HG02852 (cell line): ENCODE measurements around the gene HP1BP3.

Source experiments
- ATAC-seq: cut with Tn5 transposase; IDR thresholded peaks from one replicate; pipeline ENCODE4 v1.9.1; 2021; ENCODE audit warnings: mild to moderate bottlenecking, moderate library complexity; ENCODE audit not compliant: unreplicated experiment

The HP1BP3 gene

DNA sequence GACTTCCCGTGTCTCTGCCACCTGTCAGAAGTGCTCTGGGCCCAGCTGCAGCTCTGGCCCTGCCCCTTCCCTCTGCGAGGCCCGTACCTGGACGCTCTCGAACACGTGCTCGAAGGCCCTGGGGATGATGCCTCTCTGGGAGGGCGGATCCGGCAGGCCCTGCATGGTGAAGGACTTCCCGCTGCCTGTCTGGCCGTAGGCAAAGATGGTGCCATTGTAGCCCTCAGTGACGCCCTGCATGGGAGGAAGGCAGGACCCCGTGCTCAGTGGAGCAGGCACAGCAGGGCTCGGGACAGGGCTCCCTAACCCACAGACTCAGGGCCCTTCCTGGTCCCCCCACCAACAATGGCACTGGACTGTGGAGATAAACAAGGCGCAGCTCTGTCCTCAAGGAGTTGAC is 71.7 kb downstream of the HP1BP3 start:
- ATAC-seq: no peak

- ATAC-seq: no peak
These were observed 73.7 kb downstream of the HP1BP3 start for GRCh38 chr1:20713440-20713839.

DNA sequence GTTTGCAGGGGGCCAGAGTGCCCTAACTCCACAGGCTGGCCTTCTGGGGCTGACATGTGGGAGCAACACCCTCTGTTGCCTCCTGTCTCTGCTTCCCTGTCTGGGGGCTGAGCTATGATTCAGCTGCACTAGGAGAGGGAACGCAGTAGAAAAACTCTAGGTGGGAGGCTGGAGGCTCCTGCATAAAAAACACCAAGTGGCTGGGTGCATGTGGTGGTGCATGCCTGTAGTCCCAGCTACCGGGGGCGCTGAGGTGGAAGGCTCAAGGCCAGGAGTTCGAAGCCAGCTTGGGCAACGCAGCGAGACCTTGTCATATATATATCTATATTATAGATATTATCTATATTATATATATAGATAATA is 74.9 kb downstream of the HP1BP3 start:
- no peak for ATAC-seq

GRCh38 chr1:20711285-20712214 is 75.6 kb downstream of the HP1BP3 start:
- no peak for ATAC-seq

DNA sequence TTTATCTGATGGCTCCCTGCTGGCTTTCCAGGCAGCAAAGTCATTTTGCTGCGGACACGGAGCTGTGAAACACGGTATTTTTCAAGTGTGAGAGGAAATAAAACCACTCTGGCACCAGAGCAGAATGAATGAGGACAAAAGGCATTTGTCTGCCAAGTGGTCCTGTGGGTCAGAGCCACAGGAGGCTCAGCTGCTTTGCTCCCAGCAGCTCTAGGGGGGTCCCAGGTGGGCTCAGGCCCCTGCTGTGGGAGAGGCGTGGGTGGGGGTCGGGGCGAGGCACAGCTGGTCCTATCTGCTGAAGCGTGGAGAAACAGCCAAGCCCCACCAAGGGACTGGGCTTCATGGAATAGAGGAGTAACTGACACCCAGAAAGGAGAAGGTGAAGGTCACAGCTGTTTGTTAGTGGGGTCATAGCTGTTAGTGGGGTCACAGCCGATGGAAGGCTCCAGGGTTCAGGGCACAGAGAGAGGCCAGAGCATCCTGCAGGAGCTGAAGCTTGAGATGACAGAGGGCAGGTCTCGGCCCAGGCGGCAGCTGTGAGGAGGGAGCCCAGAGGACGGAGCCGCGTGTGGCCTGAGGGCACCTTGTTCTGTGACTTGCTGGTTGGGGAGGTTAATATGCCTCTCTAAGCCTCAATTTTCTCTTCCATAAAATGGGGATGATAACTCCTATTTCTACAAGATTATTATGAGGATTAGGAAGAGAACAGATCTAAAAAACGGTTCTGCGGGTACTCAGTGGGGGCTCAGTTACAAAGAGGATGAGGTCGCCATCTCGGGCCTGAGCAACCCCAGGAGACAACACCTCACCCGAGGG is 76.4 kb downstream of the HP1BP3 start:
- no peak for ATAC-seq

DNA sequence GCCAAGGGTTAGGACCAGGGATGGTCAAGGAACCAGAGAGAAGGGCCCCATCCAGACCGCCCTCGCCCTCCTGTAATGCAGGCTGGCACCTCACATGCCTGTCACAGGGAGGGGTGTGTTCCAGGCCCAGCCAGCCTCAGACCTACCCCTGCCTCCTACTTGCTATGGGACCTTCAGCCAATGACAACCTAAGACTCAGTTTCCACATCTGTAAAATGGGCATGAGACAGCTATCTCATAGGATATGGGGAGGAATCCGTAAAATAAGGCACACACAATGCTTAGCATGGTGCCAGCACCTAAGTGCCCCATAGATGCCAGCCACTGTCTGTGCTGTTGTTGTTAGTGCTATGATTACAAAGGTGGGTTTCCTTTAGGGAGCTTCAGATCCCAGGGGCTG is 77.2 kb downstream of the HP1BP3 start:
- no peak for ATAC-seq

- no peak for ATAC-seq
These were observed 78.2 kb downstream of the HP1BP3 start for GRCh38 chr1:20708891-20709290.

GRCh38 chr1:20708057-20708456 is 79.0 kb downstream of the HP1BP3 start:
- no peak for ATAC-seq

GRCh38 chr1:20706841-20707240 is 80.3 kb downstream of the HP1BP3 start:
- no peak for ATAC-seq

DNA sequence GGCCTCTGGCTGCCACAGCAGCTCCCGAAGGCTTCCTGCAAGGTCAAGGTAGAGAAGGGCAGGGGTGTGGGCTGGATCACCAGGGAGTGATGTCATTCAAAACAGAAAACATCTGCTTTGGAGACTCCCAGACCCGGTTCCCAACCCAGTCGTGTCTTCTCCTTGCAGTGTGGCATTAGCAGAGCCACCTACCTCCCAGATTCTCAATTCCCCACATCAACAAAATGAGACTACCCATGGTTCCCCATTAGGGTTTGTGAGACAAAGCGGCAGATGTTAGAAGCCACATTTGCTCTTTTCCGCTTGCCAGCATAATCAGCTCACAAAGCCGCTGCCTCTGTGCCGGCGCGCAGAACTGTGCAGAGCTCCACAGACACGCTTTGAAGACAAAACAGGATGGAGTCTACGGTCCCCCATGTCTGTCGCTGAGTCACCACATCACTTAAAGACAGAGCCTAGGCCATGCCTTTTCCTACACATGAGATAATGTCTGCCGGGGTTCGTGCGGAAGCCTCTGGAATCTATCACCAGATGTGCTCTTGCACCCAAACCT is 81.8 kb downstream of the HP1BP3 start:
- ATAC-seq: no peak

DNA sequence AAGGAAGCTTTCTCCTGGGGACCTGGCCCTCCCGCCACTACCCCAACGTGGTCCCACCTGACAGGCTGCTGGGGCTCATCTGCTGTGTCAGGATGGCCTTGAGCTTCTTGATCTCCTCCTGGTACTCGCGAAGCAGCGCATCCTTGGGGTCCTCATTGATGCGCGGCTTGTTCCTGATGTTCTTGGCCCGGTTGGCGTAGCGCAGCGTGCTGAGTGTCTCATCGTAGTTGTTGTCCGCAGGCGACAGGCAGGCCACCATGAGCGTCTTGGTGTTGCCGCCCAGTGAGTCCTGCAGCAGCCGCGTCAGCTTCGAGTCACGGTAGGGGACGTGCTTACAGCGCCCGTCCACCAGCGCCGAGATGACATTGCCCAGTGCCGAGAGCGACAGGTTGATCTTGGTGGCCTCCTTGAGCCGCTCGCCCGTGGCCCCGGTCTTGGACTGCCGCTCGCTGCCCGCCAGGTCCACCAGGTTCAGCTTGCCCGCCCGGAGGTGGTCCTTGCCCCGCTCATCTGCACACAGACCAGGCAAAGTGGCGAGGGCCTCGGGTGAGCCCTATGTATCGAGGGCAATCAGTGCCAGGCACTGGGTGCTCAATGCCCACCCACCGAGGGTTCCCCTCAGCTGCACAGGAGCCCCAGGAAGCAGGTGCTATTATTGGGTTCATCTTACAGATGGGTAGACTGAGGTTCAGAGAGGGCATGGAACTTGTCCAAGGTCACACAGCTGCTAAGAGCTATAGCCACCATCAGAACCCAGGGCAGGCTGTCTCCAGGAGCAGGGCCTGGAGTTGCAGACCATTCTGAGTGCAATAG is 82.5 kb downstream of the HP1BP3 start:
- no peak for ATAC-seq

GRCh38 chr1:20703124-20703756 is 83.9 kb downstream of the HP1BP3 start:
- ATAC-seq: no peak

- no peak for ATAC-seq
These were observed 84.7 kb downstream of the HP1BP3 start for GRCh38 chr1:20702416-20702815.

DNA sequence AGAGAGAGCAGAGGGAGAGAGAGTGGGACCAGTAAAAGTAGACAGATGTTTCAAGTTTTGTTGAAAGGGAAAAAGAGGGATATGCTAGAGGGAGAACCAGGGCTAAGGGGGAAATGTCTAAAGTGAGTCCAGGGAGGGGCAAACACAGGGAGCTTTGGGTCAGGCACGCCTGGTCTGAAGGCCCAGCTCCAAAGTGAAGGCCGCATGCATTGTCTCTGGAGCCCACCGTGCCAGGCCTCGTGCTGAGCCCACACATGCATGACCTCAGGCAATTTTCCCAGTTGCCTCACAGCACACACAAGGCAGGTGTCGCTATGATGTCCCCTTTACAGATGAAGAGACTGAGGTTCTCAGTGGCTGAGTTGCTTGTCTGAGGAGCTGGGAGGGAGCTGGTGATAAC is 85.3 kb downstream of the HP1BP3 start:
- no peak for ATAC-seq

DNA sequence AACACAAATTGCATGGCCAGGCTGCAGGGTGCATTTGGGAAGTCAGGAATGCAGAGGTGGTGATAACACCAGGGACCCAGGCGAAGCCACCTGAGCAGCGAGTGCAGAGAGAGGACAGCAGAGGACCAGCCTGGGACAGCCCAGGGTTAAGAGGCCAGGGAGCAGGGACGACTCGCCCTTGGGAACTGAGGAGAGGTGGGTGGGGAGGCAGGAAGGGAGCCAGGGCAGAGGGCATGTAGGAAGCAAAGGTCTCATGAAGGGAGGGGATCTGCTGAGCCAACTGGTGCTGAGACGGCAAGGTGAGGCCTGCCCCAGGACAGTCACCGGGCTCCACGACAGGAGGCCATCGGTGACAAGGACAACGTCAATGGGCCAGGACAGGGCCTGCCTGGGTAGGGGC is 85.7 kb downstream of the HP1BP3 start:
- no peak for ATAC-seq

GRCh38 chr1:20700636-20701215 is 86.4 kb downstream of the HP1BP3 start:
- no peak for ATAC-seq

DNA sequence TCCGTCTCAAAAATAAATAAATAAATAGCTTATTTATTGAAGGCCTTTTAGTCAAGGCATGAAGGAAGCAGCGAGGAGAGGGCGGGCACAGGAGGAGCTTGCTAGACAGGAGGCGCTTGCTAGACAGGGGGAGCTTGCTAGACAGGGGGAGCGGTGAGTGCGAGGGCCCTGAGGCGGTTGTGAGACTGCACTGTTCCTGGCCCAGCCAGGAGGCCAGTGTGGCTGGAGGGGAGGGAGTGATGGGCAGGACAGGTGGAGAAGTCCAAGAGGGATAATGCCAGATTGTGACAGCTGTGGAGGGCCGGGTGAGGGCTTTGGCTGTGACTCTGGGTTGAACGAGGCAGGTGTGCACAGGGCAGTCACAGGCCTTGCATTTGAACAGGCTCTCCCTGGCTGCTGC is 87.5 kb downstream of the HP1BP3 start:
- ATAC-seq: no peak

DNA sequence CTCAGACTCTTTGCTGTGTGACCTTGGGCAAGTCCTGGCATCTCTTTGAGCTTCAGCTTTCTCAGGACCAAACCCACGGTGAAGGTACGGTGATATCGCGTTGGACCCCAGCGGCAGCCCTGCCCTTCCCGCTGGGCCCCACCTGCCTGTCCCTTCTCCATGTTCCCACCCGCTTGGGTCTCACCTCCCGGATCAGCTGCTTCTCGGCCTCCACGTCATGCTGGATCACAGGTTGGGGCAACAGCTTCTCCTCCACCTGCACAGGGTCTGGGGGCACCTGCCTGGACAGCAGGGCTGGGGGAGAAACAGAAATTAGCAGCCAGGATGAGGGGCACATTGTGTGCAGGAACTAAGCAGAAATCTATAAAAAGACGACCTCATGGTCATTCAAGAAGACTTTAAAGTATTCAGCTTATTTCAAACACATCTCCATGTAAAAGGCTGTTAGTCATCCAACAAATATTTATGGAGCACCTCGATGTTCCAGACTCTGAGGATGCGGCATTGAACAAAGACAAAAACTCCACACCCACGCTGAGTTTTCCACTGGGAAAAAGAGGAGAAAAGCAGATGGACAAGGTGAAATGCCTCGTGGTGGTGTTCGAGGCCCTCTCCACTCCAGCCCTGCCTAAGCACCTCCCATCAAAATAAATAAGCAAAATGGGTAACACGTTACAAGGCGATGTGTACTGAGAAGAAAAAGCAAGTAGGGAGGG is 88.8 kb downstream of the HP1BP3 start:
- ATAC-seq: no peak

DNA sequence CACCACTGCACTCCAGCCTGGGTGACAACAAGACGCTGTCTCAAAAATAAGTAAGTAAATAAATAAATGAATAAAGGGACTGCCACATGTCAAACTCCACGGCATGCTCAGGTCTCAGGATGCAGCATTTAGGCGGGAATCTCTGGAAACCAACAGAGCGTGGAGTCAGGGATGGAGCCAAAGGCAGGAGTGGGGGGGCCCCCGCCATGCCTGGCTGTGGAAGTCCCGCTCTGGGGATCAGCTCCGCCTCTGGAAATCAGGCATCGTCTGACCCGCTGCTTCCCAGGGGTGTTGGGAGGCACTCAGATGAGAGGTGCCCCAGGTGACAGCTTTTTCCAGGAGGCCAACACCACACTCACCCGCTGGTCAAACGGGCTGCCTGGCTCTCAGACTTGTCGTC is 89.5 kb downstream of the HP1BP3 start:
- ATAC-seq: no peak
